ENCODE results near the gene GPR141.

GRCh38 chr7:37669818-37670217 is 13.7 kb upstream of the GPR141 start:
- TF ChIP-seq CTCF (IDR thresholded peaks at IDR 0.05; ENCODE audit: low read length) (no peak), EZH2 (IDR thresholded peaks at IDR 0.05; ENCODE audit: borderline replicate concordance, low read length) (no peak)

Data from OCI-LY1 (cell line).